GM18517 (cell line): ENCODE measurements around the gene UPK3A.
"Not testable (repeated sequence)": the region's sequence is repeated elsewhere in the genome, so short reads cannot be mapped to it uniquely, and the experiment has no call there.

Experiments
- ATAC-seq: cut with Tn5 transposase; IDR thresholded peaks from one replicate; pipeline ENCODE4 v1.9.1; 2021; ENCODE audit warnings: mild to moderate bottlenecking, moderate library complexity; ENCODE audit not compliant: unreplicated experiment

Gene UPK3A

DNA sequence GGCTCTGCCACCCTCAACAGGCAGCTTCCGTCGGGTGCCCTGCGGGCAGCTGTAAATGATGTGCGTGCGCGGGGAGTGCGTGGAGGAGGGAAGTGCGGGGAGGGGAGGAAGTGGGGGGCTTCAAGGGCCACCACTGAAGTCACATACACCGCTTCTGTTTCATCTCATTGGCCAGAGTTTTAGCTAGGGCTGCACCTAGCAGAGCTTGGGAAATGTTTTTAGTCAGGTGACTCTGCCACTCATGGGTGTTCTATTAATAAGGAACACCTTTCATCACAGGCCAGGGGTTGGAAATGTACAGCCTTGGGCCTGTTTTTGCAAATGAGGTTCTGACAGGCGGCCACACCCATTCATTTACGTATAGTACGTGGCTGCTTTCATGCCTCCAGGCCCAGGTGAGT lies 39.6 kb downstream of the UPK3A start:
- ATAC-seq, result no peak

DNA sequence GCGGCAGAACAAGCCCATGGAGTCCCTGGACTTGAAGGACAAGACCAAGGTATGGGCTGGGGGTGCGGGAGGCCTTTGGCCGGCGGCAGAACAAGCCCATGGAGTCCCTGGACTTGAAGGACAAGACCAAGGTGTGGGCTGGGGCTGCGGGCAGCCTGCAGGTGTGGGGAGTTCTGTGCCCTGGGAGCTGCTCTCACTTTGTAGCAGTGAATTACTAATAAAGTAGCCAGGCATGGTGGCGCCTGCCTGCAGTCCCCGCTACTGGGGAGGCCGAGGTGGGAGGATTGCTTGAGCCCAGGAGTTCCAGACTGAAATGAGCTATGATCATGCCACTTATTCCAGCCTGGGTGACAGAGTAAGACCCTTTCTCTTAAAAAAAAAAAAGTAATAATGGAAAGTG lies 43.5 kb downstream of the UPK3A start:
- not testable (repeated sequence) for ATAC-seq

DNA sequence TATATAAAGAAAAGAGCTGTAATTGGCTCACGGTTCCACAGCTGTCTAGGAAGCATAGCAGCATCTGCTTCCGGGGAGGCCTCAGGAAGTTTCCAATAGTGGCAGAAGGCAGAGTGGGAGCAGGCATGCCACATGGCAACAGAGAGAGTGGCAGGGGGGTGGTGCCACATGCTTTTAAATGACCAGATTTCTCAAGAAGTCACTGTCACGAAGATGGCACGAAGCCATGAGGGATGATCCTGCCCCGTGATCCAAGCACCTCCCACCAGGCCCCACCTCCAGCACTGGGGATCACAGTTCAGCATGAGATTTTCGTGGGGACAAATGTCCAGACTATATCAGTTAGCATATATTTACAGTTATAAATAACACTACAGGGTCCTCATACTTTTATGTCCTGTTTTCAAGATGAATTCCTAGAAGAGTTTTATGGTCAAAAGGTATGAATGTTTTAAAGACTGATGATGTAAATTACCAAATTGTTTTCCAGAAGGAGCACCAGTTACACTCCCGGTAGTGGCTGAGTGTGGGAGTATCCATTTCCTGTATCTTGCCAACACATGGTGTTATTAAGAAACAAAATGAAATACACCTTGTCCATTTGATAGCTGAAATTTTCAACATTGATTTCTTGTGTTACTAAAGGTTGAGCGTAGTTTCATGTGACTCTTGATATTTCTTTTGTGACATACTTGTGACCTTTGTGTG lies 44.2 kb downstream of the UPK3A start:
- no peak for ATAC-seq

DNA sequence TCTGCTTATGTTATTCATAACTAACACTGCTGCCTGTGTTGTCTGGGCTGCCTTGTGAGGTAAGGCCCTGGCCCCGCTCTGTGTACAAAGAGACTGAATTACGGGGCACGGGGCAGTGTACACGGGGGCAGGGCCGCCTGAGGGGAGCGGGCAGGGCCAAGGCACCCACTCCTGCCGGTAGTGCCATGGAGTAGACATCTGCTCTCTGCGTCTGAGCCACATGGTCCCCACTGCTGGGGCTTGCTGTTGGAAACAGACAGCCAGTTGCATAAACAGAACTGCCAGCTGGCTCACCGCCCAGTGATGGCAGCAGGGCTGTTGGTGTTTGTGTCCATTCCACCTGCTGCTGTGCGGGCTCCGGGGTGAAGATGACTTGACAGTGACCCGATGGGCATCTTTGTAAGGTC lies 44.8 kb downstream of the UPK3A start:
- ATAC-seq, result no peak

DNA sequence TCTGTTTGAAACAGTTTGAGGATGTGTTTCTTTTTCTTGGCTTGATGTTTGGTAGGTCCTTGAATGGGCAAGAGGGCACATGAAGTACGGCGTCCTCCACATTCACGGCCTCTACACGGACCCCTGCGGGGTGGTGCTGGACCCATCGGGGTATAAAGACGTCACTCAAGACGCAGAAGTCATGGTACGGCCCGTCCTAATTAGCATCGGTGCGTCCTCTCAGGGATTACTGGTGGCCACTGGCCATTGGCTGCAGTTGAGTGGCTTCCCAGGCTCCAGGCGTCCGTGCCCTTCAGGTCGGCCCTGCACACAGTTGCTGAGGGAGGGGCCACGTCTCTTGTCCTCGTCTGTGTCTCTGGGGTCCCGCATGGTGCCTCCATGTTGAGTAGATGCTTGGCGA lies 45.8 kb downstream of the UPK3A start:
- ATAC-seq, result no peak

DNA sequence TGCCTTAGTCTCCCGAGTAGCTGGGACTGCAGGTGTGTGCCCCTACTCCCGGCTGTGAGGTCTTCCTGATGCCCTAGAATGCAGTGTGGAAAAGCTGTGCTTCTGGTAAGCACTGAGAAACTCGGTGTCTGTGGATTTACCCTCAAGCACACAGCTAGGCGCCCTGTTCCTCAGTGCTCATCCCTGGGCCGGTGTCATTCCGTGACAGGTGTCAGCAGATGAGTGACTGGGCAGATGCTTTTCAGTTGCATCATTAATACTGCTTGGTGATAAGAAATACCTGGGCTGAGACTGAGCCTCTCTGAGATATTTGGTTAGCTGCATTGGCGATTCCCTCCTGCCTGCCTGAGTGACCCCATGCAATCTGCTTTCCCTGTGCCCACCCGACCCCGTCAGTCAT lies 46.7 kb downstream of the UPK3A start:
- no peak for ATAC-seq

DNA sequence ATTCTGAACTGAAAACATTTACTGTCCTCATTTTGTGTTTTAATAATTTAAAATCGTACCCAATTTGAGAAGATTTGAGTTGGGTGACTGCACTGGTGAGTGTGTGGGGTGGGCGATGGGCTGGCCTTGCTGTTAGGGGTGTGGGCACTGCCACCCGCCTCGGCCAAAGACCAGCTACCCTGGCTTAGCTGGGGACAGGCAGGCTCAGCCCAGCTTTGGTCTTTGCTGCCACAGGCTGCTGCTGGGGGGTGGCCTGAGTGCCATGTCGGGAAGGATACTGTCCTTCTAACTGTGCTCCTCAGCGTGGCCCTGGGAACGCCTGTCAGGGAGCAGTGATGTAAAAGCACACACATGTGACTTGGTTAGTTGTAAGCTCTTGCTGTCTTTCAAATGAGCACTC lies 47.3 kb downstream of the UPK3A start:
- no peak for ATAC-seq

DNA sequence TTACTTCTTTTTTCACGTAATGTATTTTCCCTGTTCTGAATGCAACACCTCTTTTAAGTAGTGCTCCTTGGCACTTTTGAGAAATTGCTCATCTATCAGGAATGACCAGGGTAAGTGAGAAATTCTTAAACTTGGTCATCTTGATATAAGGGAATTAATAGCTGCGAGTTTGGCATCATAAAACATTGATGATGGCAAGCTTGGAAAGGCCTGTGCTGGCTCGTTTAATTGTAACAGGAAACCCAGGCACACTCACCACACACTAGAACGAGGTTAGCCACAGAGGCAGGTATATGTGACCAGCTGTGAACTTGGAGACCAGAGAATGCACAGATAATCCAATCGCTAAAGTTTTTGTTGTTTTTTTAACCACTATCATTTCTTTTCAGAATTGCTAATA lies 49.3 kb downstream of the UPK3A start:
- no peak for ATAC-seq

DNA sequence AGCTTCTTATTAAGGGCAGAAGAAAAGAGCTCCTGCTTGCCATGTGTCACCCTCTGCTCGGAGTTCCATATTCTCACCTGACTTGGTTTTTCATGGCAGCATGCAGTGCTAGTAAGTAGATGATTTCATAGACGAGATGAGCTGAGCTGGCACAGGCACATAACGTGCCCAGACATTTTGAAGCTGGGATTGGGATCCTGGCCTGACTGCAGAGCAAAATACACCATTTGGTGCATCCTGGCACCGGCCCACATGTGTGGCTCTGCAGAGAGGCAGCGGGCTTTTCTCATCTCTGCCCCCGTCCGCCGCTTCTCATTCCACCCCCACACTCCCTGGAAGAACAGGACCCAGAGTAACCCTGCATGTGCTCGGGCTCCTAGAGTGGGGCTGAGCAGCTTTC lies 49.8 kb downstream of the UPK3A start:
- ATAC-seq, result no peak

DNA sequence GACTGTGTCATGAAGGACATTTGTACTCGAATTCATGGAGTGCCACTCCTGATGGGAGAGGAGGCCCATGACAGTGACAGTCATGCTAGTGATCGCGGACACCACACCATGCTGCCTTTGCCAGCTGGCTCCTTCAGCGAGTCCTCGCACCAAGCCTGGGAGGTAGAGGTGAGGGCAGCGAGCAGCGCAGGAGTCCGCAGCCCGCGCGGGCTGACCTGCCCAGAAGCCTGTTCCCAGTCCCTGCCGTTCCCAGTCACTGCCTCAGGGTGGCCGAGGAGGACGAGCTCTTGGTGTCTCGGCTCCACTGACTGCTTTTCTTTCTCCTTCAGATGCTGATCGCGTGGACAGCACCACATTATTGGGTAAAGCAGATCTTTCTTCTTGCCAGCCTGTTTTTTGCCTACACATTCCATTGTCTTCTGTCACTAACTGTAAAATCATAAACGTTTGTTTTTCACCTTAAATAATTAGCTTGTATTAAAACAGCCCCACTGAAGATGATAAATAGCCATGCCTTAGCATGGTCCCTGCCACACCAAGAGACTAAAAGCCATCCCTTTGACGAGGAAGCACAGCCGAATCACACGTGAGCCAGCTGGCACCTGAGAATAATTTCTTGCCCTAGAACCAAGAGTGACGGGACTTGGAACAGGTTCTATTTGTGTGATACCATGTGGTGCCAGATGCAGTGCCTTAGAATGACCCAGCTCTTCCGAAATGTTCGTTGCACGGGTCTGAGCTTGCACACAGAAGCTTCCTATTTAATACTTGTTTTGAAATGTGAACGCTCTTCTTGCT lies 50.5 kb downstream of the UPK3A start:
- no peak for ATAC-seq

DNA sequence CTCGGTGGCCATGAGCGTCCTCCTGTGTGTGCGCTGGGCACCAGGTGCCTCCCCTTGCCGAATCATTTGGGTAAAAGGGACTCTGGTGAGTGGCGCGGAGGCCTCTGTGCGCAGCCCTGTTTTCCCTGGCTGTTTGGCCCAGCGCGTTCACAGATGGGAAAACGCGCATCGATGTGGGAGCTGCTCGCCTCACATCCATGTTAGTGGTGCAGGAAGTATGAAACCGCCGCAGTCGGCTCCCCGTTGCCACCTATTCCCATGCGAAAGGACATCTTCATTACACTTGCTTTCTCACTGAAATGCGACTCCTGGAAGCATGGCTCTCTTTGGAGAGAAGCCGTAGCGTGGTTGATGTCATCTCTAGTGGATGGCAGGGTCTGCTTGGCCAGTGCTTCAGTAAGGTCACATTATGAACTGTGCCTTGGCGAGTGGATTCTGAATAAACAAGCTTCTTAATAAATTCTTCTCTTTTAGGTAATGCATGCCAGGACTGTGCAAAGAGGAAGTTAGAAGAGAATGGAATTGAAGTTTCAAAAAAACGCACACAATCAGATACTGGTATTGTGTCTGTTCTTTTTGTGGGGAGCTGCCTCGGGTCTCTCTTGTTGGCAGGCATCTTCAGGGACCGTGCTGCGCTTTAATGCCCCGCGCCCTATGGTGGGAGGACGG lies 51.2 kb downstream of the UPK3A start:
- ATAC-seq, result no peak

DNA sequence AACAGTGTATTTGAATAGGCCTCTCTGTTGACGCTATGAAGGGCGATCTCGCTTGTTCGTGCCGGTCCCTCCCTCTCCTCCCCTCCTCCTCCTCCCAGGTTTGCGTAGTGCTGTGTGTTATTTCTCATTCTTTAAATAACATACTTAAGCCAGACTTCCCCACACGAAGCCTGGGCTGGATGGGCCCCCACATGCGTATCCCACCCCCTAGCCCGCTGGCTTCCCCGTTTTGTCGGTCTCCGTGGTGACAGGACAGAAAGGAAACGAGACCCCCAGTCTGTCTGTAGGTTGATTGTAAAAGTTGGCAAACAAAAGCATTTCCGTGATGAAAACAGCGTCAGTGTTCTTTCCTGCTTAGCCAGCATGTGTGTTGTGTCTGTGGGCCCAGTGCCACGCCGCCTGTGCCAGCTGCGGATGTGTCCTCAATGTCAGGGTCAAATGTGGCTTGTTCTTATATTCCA lies 52.3 kb downstream of the UPK3A start:
- no peak for ATAC-seq

DNA sequence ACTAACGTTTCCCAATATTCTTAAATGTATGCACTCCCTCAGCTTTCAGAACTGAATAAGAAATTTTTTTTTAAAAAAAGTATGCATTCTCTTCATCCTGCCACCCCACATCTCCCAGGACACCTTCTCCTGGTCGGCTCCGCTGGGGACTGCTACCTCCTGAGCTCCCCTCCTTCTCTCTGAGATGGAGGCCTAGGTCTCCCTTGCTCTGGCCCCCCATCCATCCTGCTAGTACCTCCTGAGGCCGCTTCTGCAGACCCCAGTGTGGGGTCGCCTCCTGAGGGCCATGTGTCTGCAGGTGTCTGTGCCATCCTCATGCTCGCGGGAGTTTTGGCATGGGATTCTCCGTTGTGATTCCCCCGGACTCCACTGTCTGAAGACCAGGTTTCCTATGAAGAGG lies 52.8 kb downstream of the UPK3A start:
- ATAC-seq, result no peak

DNA sequence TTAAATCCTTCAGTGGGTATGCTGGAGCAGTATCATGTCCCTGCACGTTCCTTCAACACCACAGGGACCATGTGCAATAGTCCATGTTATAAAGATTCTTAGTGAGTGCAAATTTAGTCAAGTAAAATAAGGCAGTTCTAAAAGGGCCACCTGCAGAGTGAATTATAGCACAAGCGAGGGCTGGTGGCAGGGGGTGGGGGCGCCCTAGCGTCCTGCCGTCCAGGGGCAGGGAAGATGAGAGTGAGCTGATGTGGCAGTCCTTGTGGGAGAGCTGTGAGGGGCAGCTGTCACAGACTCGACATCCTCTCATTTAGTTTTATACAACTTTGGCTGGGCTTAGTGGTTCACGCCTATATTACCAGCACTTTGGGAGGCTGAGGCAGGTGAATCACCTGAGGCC lies 54.0 kb downstream of the UPK3A start:
- no peak for ATAC-seq

DNA sequence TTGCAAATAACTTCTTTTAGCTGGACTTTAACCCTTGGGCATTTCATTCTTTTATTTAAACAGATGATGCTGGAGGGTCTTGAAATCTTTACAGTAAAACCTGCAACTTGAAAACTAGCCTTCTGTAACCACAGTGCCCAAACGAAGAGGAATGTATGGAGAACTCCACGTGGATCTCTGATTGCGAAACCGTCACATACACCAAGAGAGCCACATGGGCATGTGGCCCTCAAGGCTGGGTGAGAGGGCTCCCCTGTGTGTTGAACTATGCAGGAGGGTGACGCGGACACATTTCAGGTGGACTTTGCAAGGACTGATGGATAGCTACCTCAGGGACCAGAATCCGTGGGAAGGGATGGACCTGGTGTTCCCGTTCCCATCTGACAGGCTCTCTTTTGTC lies 55.6 kb downstream of the UPK3A start:
- no peak for ATAC-seq

DNA sequence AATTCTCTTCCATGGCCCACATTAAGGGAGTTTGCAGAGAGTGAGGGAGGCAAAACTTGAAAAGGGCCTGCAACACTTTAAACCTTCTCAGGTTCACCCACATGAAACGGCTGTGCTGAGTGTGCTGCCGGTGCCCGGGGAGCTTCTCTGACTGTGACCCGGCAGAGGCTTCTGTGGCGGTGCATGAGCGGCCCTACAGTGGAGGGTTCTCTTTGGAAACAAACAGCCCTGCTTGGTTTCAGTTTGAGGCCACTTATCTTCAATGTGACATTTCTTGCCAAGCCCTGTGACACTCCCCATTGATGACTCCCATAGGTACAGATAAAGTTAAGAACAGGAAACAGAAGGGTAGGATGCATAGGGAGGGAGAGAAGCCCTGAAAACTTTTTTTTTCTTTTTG lies 56.7 kb downstream of the UPK3A start:
- ATAC-seq, result no peak

DNA sequence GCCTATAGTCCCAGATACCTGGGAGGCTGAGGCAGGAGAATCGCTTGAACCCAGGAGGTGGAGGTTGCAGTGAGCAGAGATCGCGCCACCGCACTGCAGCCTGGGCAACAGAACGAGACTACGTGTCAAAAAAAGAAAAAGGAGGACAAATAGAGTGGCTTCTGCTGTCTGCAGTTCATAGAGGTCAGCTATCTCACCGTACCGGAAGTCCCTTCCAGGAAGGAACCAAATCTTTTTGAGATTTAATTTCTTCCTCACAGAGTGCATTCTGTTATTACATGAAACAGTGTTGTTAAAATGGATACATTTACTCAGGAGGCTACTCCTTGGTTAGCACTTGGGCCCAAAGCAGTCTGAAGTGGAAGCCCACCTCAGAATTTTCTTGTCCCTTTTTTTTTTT lies 58.4 kb downstream of the UPK3A start:
- ATAC-seq, result no peak

DNA sequence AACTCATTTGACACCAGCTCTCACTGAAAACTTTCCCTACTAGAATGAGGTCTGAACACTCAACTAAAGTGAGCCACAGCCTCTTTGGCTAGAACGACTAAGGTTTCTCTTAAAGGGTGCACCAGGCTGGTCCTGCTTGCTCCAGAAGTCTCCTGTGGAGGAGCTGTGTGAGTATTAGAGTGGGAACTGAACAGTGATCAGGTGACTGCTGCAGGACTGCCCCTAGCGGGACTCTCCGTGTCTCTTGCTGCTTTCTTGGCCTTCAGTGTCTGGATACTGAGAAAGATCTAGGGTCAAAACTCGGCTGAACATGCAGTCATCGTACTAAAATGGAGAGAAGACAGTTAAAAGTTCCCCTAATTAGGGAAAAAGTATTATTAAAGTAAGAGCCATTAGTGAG lies 59.6 kb downstream of the UPK3A start:
- ATAC-seq, result no peak
